ENCODE results near the gene STX7.

GRCh38 chr6:132414322-132414721 lies 98.6 kb downstream of the STX7 start:
- no peak for TF ChIP-seq CTCF (IDR thresholded peaks at IDR 0.05; ENCODE audit: low read depth, low read length)
- no peak for TF ChIP-seq EZH2phosphoT487 (IDR thresholded peaks at IDR 0.05; ENCODE audit: low read depth)
